Heart right ventricle (tissue), 16 donors: Measurements from ENCODE around the gene ASPRV1. TPM values are rescaled to one million over a fixed set of nuclear protein-coding genes. Genes with fewer than 3 reads are reported as not detected.

ENCODE experiments used
- ATAC-seq, 8 donors: fragments of 200-7000 bp; cut with Tn5 transposase; one replicate each; pipeline ENCODE4 v1.9.1; 2020; ENCODE audit warnings: mild to moderate bottlenecking in 8 of 8, moderate library complexity in 8 of 8, moderate number of reproducible peaks in 1 of 8
- DNase-seq, 2 donors: peaks; one replicate each; pipeline ENCODE4 v3.0.0-alpha.2; 2020
- H3K27ac ChIP-seq, 10 donors: fragments of 200-600 bp; sonication (generic) in 2 of 10; one replicate each; pipeline versions ENCODE4 v1.5.0 to v1.8.0; 2020 to 2022; ENCODE audit warnings: mild to moderate bottlenecking in 3 of 10
- H3K27me3 ChIP-seq, 7 donors: fragments of 200-600 bp; one replicate each; pipeline ENCODE4 v1.8.0; 2021 to 2022; ENCODE audit warnings: mild to moderate bottlenecking in 2 of 7
- H3K36me3 ChIP-seq, 9 donors: fragments of 200-600 bp; sonication (generic) in 1 of 9; one replicate each; pipeline versions ENCODE4 v1.5.0 to v1.8.0; 2020 to 2022; ENCODE audit warnings: mild to moderate bottlenecking in 2 of 9
- H3K4me1 ChIP-seq, 9 donors: fragments of 200-600 bp; sonication (generic) in 1 of 9; one replicate each; pipeline versions ENCODE4 v1.5.0 to v1.8.0; 2020 to 2022; ENCODE audit warnings: mild to moderate bottlenecking in 4 of 9
- H3K4me3 ChIP-seq, 10 donors: fragments of 200-600 bp; sonication (generic) in 2 of 10; one replicate each; pipeline versions ENCODE4 v1.5.0 to v1.8.0; 2020 to 2022; ENCODE audit warnings: mild to moderate bottlenecking in 7 of 10, moderate library complexity in 2 of 10
- H3K9me3 ChIP-seq, 11 donors: fragments of 200-600 bp in 10 of 11; sonication (generic) in 2 of 11; one replicate each; pipeline versions ENCODE4 v1.5.0 to v1.8.0; 2013 to 2022; ENCODE audit warnings: mild to moderate bottlenecking in 2 of 11, control low read depth in 1 of 11, moderate library complexity in 1 of 11
- WGBS, 2 donors: extraction: QIAGEN DNeasy Blood & Tissue Kit; methylation state at CpG; one replicate each; pipeline ENCODE4 v1.1.7; 2013; ENCODE audit warnings: inconsistent platforms in 1 of 2; 5-methylcytosine and 5-hydroxymethylcytosine counted together
- intact Hi-C, 10 donors: fragments of 100-400 bp; cut with DNase I; formaldehyde crosslinking; loops; one replicate each; pipeline versions ENCODE4 v1.11.1 to v1.14.2; 2022
- polyA plus RNA-seq, 2 donors: library from polyadenylated mRNA; stranded (reverse); fragments of 200-250 nt; gene quantifications; one replicate each; pipeline ENCODE4 v1.2.3, GENCODE V29; 2013
- total RNA-seq, 10 donors: library from RNA; stranded (reverse); fragmentation: NEBNext Ultra II Directional in 3 of 10; extraction: Animal tissue kit (Norgen Biotek cat#: 25700) in 3 of 10; gene quantifications; one replicate each; pipeline versions ENCODE4 v1.2.1 to v1.2.4, GENCODE V29; 2021 to 2023
- TF ChIP-seq, protein P1 (sequence below), 9 donors: fragments of 200-600 bp; sonication (generic) in 2 of 9; IDR thresholded peaks; one replicate each; pipeline versions ENCODE4 v1.5.0 to v1.8.0; 2021 to 2022; ENCODE audit warnings: antibody characterized with exemption in 9 of 9, mild to moderate bottlenecking in 5 of 9, moderate library complexity in 1 of 9
- donor health status: Arrhythmogenic right ventricular cardiomyopathy.
- donor health status: ischemic (EF 13 %, LVEDD 7.1; RV severe dilation, severe dysfunction).
- donor health status: healthy with polysubstance abuse.
- donor health status: DM: no; HTN: yes; CAD: no.
- donor health status: DM: no; HTN: no; CAD: no.
- donor health status: ischemic (EF 25% LVEDD 6.9; RV normal size, moderate dysfunction).
- donor health status: ischemic (EF 25% LVEDD 5.7; RV mildly dilated, moderate dysfunction).
- donor health status: healthy.
- donor health status: DM: yes; HTN: yes; CAD: no.
- donor health status: Ischemic cardiomyopathy.
- donor health status: ischemic (EF 35%, LVEDD 5.7; RV mildly dilated, moderate dysfunction).
- donor health status: nonischemic (EF 11% LVEDD 7.7; RV severe dilation, severe dysfunction).
- donor health status: DM: yes; HTN: yes; CAD: no.
- donor health status: PGD.
- donor health status: ischemic (EF 29% LVEDD 5.4; RV normal size, mild dysfunction).
- donor health status: nonischemic (EF 23%, LVEDD 6.1; RV moderate dilation, normal function).

The ASPRV1 gene
- total and polyA plus RNA-seq, 12 donors = 0.36 to 1.5 (median 0.94) TPM

- TF ChIP-seq, protein P1, sequence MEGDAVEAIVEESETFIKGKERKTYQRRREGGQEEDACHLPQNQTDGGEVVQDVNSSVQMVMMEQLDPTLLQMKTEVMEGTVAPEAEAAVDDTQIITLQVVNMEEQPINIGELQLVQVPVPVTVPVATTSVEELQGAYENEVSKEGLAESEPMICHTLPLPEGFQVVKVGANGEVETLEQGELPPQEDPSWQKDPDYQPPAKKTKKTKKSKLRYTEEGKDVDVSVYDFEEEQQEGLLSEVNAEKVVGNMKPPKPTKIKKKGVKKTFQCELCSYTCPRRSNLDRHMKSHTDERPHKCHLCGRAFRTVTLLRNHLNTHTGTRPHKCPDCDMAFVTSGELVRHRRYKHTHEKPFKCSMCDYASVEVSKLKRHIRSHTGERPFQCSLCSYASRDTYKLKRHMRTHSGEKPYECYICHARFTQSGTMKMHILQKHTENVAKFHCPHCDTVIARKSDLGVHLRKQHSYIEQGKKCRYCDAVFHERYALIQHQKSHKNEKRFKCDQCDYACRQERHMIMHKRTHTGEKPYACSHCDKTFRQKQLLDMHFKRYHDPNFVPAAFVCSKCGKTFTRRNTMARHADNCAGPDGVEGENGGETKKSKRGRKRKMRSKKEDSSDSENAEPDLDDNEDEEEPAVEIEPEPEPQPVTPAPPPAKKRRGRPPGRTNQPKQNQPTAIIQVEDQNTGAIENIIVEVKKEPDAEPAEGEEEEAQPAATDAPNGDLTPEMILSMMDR (IDR thresholded peaks at IDR 0.05) = no peak
- ATAC-seq (no peak), DNase-seq (no peak)
- 73 to 75% methylated on average over 21 of the region's 21 CpGs for WGBS, 2 donors
- peaks cover 0 to 12% (median 0%) of the 10 kb centered on the region in 7 donors for H3K27me3 ChIP-seq
- H3K9me3 ChIP-seq = no peaks in the 10 kb centered on the region
- H3K27ac ChIP-seq = peak overlapping the region in 2 of 10 donors; percentile 52 to 86
- intact Hi-C loops = loop anchor here in 1 of 10 donors (10.0 kb wide), 1 partner anchor 76 kb away; no protein-coding TSS in a partner anchor
- peaks cover 0 to 62% (median 0%) of the 10 kb centered on the region in 9 donors for H3K4me1 ChIP-seq
- H3K4me3 ChIP-seq = peak overlapping the region in 1 of 10 donors; percentile 14
- H3K36me3 ChIP-seq = no peaks in the 10 kb centered on the region
These were observed 12.3 kb downstream of the ASPRV1 start for GRCh38 chr2:69948963-69949645.

DNA sequence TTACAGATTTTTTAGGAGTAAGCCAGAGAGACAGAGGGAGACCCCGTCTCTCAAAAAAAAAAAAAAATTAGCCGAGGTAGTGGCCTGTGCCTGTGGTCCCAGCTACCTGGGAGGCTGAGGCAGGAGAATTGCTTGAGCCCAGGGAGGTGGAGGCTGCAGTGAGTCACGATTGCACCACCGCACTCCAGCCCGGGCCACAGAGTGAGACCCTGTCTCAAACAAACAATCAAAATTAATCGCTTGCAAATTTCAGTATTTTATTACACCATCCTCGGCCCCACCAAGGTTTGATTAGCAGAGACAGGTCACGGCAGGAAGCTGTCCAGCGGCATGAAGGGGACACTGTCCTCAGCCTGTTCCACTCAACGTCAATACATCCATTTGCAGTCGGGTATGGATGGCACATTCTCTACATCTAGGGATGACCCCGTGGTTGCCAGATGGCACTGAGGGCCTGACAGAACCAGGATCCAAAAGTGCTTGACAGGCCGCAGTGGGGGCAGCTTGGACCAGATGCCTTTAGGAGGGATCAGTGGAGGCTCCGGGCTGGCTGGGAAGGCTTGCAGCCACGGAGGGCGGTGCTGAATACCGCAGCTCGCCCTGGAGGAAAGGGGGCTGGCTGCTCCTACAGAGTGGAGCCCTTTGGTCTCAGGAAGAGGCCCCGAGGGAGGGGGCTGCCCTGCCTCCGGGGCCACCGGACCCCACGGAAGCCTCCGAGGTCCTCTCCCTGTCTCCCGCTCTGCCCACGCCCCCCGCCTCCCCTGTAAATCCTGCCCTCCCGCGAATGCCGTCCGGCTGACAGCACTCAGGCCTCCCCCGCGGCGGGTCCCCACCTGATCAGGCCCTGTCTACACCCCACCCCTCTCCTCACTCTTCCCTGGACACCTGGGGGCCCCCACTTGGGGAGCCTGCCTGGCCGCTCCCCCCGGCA, 13.1 kb downstream of the ASPRV1 start:
- H3K4me1 ChIP-seq = peaks cover 0 to 69% (median 0%) of the 10 kb centered on the region in 9 donors
- peak overlapping the region in 2 of 10 donors; percentile 12 to 14 for H3K4me3 ChIP-seq
- H3K36me3 ChIP-seq = peaks cover 0 to 6% (median 0%) of the 10 kb centered on the region in 9 donors
- no peaks in the 10 kb centered on the region for H3K9me3 ChIP-seq
- H3K27ac ChIP-seq = peak overlapping the region in 2 of 10 donors; percentile 52 to 86
- ATAC-seq = peak in 2 of 8 donors; percentile 29 to 31
- H3K27me3 ChIP-seq = peaks cover 0 to 12% (median 0%) of the 10 kb centered on the region in 7 donors
- intact Hi-C loops = loop anchor here in 1 of 10 donors (10.0 kb wide), 1 partner anchor 77 kb away; no protein-coding TSS in a partner anchor
- no peak for DNase-seq
- 52 to 56% methylated on average over 34 to 35 of the region's 35 CpGs for whole genome bisulfite sequencing, 2 donors
- TF ChIP-seq, protein P1 (IDR thresholded peaks at IDR 0.05) = no peak

DNA sequence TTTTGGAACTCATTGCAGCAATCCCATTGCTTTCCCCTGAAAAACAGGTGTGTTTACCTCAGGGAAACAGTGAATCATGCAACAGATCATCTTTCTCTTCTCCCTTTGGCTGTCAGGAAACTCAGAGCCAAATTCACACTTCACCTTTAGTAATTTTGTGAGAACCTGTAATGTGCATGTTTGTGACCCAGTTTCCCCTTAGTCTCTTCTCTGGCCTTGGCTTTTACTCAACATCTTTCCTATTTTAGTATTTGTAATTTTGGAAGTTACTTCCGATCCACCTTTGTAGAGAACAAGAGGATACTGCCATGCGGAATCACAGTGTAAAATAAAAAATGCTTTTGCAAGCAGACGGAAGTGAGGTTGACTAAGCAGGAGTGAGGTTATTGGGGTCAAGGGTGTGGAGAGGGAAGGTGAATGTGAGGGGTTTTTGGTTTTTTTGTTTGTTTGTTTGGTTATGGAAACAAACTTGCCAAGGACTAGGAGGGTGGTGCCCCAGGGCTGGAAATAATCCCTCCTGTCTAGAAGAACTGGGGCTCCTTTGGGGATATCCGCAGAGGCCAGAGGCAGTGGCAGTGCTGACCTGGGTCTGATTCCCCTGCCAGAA, 14.0 kb downstream of the ASPRV1 start:
- H3K27me3 ChIP-seq = peaks cover 0 to 12% (median 0%) of the 10 kb centered on the region in 7 donors
- TF ChIP-seq, protein P1 (IDR thresholded peaks at IDR 0.05) = no peak
- H3K4me3 ChIP-seq = no peak overlapping the region
- intact Hi-C loops = loop anchor here in 1 of 10 donors (10.0 kb wide), 1 partner anchor 77 kb away; no protein-coding TSS in a partner anchor
- peak overlapping the region in 2 of 10 donors; percentile 16 to 86 for H3K27ac ChIP-seq
- ATAC-seq (no peak), DNase-seq (no peak)
- 94 to 96% methylated on average over 4 of the region's 4 CpGs for WGBS, 2 donors
- no peaks in the 10 kb centered on the region for H3K9me3 ChIP-seq
- peaks cover 0 to 65% (median 0%) of the 10 kb centered on the region in 9 donors for H3K4me1 ChIP-seq
- peaks cover 0 to 15% (median 6%) of the 10 kb centered on the region in 9 donors for H3K36me3 ChIP-seq
